HFFc6 (cell line): Measurements from ENCODE around the gene MEF2A. TPM values are rescaled to one million over a fixed set of nuclear protein-coding genes. Genes with fewer than 3 reads are reported as not detected.

Experiments used
- DNase-seq: peaks from one replicate; pipeline ENCODE4 v3.0.0-alpha.2; 2018
- H3K27ac Mint-ChIP-seq: 2 replicates; pipeline ENCODE4 v1.8.0; 2020; ENCODE audit warnings: mild to moderate bottlenecking, mixed read lengths
- H3K27me3 Mint-ChIP-seq: 2 replicates; pipeline ENCODE4 v1.8.0; 2021; ENCODE audit warnings: mild to moderate bottlenecking, moderate library complexity, mixed read lengths; ENCODE audit not compliant: insufficient read depth
- H3K36me3 Mint-ChIP-seq: 2 replicates; pipeline ENCODE4 v1.8.0; 2021; ENCODE audit warnings: low read depth, mixed read lengths
- H3K4me1 Mint-ChIP-seq: 2 replicates; pipeline ENCODE4 v1.8.0; 2020; ENCODE audit warnings: low read depth, mixed read lengths
- H3K4me3 Mint-ChIP-seq: 2 replicates; pipeline ENCODE4 v1.8.0; 2020; ENCODE audit warnings: mild to moderate bottlenecking, moderate library complexity, mixed read lengths
- H3K9me3 Mint-ChIP-seq: 2 replicates; pipeline ENCODE4 v1.8.0; 2020; ENCODE audit warnings: mild to moderate bottlenecking, mixed read lengths
- total RNA-seq, 6 experiments: library from RNA; stranded (reverse); fragmentation: NEBNext Ultra II Directional; extraction: Animal tissue kit (Norgen Biotek cat#: 25700); gene quantifications; 2 replicates in 1 of 6; 3 replicates in 5 of 6; pipeline ENCODE4 v1.2.3, GENCODE V29; 2021
- TF ChIP-seq, protein P1 (sequence below): fragments of 200-600 bp; sonication (generic); IDR thresholded peaks from 2 replicates; pipeline ENCODE4 v1.5.0; 2021; ENCODE audit warnings: antibody characterized with exemption, mild to moderate bottlenecking

Gene MEF2A
- total RNA-seq, 6 experiments from 2014 or later = 22.8 to 25.8 (median 24.0) TPM

DNA sequence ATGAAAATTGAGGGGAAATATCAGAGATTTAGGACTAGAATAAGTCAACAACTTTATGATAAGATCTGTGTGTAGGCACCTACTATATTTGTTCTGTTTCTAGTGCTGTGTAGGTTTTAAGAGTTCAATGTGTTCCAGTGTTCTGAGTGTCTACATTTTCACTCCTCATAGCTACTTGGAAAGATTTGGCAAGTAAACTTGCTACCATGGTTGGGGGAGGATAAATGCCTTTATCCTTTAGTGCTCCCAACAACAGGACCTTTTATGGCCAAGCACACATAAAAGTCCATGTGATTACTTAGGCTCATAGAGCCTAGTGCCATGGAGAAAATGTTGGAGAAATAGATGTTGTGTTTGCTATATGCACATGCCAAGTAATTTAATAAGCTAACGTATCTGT, 103.5 kb downstream of the MEF2A start:
- TF ChIP-seq, protein P1, sequence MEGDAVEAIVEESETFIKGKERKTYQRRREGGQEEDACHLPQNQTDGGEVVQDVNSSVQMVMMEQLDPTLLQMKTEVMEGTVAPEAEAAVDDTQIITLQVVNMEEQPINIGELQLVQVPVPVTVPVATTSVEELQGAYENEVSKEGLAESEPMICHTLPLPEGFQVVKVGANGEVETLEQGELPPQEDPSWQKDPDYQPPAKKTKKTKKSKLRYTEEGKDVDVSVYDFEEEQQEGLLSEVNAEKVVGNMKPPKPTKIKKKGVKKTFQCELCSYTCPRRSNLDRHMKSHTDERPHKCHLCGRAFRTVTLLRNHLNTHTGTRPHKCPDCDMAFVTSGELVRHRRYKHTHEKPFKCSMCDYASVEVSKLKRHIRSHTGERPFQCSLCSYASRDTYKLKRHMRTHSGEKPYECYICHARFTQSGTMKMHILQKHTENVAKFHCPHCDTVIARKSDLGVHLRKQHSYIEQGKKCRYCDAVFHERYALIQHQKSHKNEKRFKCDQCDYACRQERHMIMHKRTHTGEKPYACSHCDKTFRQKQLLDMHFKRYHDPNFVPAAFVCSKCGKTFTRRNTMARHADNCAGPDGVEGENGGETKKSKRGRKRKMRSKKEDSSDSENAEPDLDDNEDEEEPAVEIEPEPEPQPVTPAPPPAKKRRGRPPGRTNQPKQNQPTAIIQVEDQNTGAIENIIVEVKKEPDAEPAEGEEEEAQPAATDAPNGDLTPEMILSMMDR = no peak
- peaks cover 9% of the 10 kb centered on the region for H3K36me3 Mint-ChIP-seq
- no peak overlapping the region for H3K27ac Mint-ChIP-seq

DNA sequence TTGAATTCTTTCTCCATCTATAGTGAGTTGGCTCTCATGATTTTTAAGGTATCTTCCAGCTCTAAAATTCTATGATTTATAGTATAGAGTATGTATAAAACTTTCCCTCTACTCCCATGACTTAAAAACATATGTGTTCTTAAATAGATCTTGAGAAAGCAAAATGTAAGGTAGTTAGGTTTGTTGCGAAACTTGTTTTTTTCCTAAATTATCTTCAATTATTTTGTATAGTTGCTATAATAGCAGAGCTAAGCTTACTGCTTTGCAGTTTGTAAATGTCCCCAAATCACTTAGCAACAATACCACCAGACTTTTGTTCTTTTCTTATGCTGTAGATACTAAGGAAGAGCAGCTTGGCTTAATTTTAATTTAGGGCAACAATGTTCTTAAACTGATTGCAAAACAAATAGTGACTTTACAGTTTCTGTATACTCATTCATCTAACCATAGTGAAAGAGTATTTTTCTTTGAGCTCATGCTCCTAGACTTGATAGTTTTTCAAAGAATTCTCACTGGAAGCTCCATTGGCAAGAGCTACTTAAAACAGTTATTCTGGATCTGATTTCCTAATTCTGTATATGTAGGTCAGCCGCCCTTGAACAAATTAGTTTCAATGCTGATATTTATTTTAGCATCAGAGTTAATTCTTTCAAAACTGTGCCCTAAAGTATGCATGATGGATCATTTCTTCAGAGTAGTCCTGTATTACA, 106.3 kb downstream of the MEF2A start:
- TF ChIP-seq, protein P1 = no peak
- Mint-ChIP-seq H3K4me3 (no peak overlapping the region), H3K27ac (no peak overlapping the region; the same call in 1 of the 2 replicates), H3K9me3 (no peaks in the 10 kb centered on the region), H3K27me3 (no peaks in the 10 kb centered on the region; the same call in 1 of the 2 replicates), H3K36me3 (peaks cover 11% of the 10 kb centered on the region; the same call in 1 of the 2 replicates), H3K4me1 (no peaks in the 10 kb centered on the region)
- no peak for DNase-seq

More for the DNA sequence above, 103.5 kb downstream of the MEF2A start:
- Mint-ChIP-seq H3K4me1 (no peaks in the 10 kb centered on the region), H3K4me3 (no peak overlapping the region), H3K27me3 (no peaks in the 10 kb centered on the region), H3K9me3 (no peaks in the 10 kb centered on the region)
- no peak for DNase-seq

DNA sequence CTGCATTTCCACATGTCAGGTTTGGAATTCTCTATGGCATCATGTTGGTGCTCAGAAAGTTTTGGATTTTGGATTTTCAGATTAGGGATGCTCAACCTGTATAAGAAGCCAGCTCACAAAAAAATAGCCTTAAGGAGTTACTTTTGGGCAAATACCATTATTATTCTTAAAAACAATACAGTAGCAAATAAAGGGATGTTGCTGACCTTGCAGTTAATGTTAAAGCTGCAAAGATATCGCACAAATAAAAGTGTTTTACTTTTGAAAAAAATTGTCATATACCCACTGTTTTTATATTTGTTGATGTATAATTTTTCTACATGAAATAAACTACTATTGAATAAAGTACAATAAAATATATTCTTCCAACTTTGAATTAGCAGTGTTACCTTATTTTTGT, 107.3 kb downstream of the MEF2A start:
- DNase-seq = no peak
- Mint-ChIP-seq H3K36me3 (peaks cover 13% of the 10 kb centered on the region; the same call in 1 of the 2 replicates), H3K27ac (no peak overlapping the region), H3K9me3 (no peaks in the 10 kb centered on the region), H3K27me3 (no peaks in the 10 kb centered on the region; the same call in 1 of the 2 replicates), H3K4me1 (no peaks in the 10 kb centered on the region), H3K4me3 (no peak overlapping the region)
- TF ChIP-seq, protein P1 = no peak

DNA sequence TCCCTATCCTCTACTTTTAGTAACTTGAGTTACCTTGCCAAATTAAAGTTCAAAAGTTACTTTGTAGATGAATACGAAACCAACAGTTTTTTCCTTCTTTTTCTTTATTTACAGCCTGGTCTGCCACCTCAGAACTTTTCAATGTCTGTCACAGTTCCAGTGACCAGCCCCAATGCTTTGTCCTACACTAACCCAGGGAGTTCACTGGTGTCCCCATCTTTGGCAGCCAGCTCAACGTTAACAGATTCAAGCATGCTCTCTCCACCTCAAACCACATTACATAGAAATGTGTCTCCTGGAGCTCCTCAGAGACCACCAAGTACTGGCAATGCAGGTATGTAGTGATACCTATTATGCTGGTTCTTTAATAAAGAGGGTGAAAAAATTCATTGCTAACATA, 108.5 kb downstream of the MEF2A start:
- no peak for DNase-seq
- Mint-ChIP-seq H3K36me3 (peaks cover 23% of the 10 kb centered on the region), H3K27me3 (no peaks in the 10 kb centered on the region; the same call in 1 of the 2 replicates), H3K27ac (no peak overlapping the region), H3K4me1 (no peaks in the 10 kb centered on the region), H3K4me3 (no peak overlapping the region), H3K9me3 (no peaks in the 10 kb centered on the region)
- TF ChIP-seq, protein P1 = no peak

DNA sequence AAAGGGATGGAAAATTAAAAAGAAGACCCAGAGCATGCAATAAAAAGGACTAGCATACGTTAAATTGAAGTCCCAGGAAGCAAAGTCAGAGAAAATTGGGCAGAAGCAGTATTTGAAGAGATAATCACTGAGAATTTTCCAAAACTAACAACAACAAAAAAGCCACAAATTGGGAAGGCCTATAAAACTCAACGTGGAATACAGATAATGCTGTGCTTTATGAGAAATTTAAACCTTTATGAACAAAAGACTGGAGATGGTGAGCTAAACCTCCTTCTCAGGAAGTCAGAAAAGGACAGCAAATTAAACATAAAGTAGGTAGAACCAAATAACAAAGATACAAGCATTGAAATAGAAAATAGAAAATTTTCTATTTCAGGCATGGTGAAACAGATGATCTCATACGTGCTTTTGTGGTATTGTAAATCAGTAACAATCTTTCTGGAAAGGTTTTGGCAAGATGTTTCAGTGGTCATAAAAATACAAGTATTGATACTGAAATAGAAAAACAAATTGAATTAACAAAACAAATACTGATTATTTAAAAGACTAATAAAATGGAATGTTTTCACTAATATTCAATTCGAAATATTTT, 111.9 kb downstream of the MEF2A start:
- peaks cover 8% of the 10 kb centered on the region for H3K4me1 Mint-ChIP-seq
- H3K27me3 Mint-ChIP-seq = no peaks in the 10 kb centered on the region; the same call in 1 of the 2 replicates
- H3K27ac Mint-ChIP-seq = no peak overlapping the region
- H3K9me3 Mint-ChIP-seq = no peaks in the 10 kb centered on the region
- peaks cover 25% of the 10 kb centered on the region for H3K36me3 Mint-ChIP-seq
- no peak overlapping the region for H3K4me3 Mint-ChIP-seq
- TF ChIP-seq, protein P1 = no peak
- no peak for DNase-seq
